B cell (primary cell): Measurements from ENCODE around the gene PHACTR4. TPM values are rescaled to one million over a fixed set of nuclear protein-coding genes. Genes with fewer than 3 reads are reported as not detected.

Experiments
- ATAC-seq: fragments of 200-7000 bp; cut with Tn5 transposase; one replicate; pipeline ENCODE4 v1.10.0; 2021; ENCODE audit warnings: low read depth, mild to moderate bottlenecking, moderate number of reproducible peaks, moderate library complexity
- CTCF ChIA-PET: fragments of 350-600 bp; sonication (Branson Sonifier 250); formaldehyde crosslinking; loops from one replicate; lab custom pipeline; 2021; ENCODE audit warnings: antibody characterized with exemption, inconsistent platforms; lab: Charles Lee
- POLR2A ChIA-PET: fragments of 350-600 bp; sonication (Branson Sonifier 250); formaldehyde crosslinking; loops from one replicate; lab custom pipeline; 2021; ENCODE audit warnings: antibody characterized with exemption; lab: Charles Lee
- DNase-seq: peaks from one replicate; pipeline ENCODE4 v3.0.0; 2013
- H2AFZ ChIP-seq: 2 replicates; pipeline ENCODE4 v1.6.1; 2012; ENCODE audit warnings: mild to moderate bottlenecking, low read depth, low read length; ENCODE audit not compliant: insufficient read depth, poor library complexity, severe bottlenecking
- H3K27ac ChIP-seq, 2 donors: 1 replicate in 1 of 2; 2 replicates in 1 of 2; pipeline ENCODE4 v1.5.1; 2012 to 2013; ENCODE audit warnings: low read length in 2 of 2, mild to moderate bottlenecking in 2 of 2, moderate library complexity in 1 of 2
- H3K27me3 ChIP-seq, 4 experiments: fragments of 200-600 bp in 1 of 4; sonication (generic) in 1 of 4; replicated peaks in 1 of 4; 1 replicate in 2 of 4; 2 replicates in 2 of 4; pipeline versions ENCODE4 v1.6.1 to v1.7.0; 2013 to 2016; ENCODE audit warnings: low read length in 3 of 4, mild to moderate bottlenecking in 2 of 4, mixed read lengths in 1 of 4, moderate library complexity in 1 of 4; ENCODE audit not compliant: insufficient read depth in 4 of 4, control insufficient read depth in 3 of 4; ENCODE audit errors: control extremely low read depth in 1 of 4
- H3K36me3 ChIP-seq, 2 experiments: replicated peaks in 1 of 2; 1 replicate in 1 of 2; 2 replicates in 1 of 2; pipeline versions ENCODE4 v1.6.1 to v1.7.1; 2013; ENCODE audit warnings: low read length in 1 of 2; ENCODE audit not compliant: insufficient read depth in 2 of 2, control insufficient read depth in 1 of 2; ENCODE audit errors: control extremely low read depth in 1 of 2, extremely low read depth in 1 of 2
- H3K4me1 ChIP-seq, 2 donors: fragments of 200-600 bp in 1 of 2; sonication (generic) in 1 of 2; 1 replicate in 1 of 2; 2 replicates in 1 of 2; pipeline versions ENCODE4 v1.5.1 to v1.6.1; 2013 to 2017; ENCODE audit warnings: low read length in 2 of 2; ENCODE audit not compliant: control insufficient read depth in 2 of 2, insufficient read depth in 2 of 2
- H3K4me2 ChIP-seq: replicated peaks from 2 replicates; pipeline ENCODE3; 2012; ENCODE audit warnings: mild to moderate bottlenecking, low read depth, low read length; ENCODE audit not compliant: poor library complexity, severe bottlenecking
- H3K4me3 ChIP-seq, 5 experiments: fragments of 200-600 bp in 1 of 5; sonication (generic) in 1 of 5; 1 replicate in 3 of 5; 2 replicates in 2 of 5; pipeline versions ENCODE4 v1.5.1 to v1.7.0; 2011 to 2016; ENCODE audit warnings: low read length in 4 of 5, mild to moderate bottlenecking in 4 of 5, low read depth in 2 of 5, control low read depth in 1 of 5, moderate library complexity in 1 of 5; ENCODE audit not compliant: insufficient read depth in 1 of 5; ENCODE audit errors: control extremely low read depth in 1 of 5, extremely low read depth in 1 of 5
- H3K79me2 ChIP-seq: fragments of 200-600 bp; sonication (generic); one replicate; pipeline ENCODE4 v1.6.0; 2016; ENCODE audit warnings: low read length; ENCODE audit not compliant: control insufficient read depth, insufficient read depth
- H3K9ac ChIP-seq: fragments of 200-600 bp; sonication (generic); 2 replicates; pipeline ENCODE4 v1.6.1; 2017; ENCODE audit warnings: mild to moderate bottlenecking, low read length, moderate library complexity
- H3K9me3 ChIP-seq, 3 donors: one replicate each; pipeline versions ENCODE4 v1.6.1 to v1.7.1; 2013; ENCODE audit warnings: low read length in 2 of 3; ENCODE audit not compliant: control insufficient read depth in 2 of 3, insufficient read depth in 1 of 3; ENCODE audit errors: control extremely low read depth in 1 of 3
- H4K20me1 ChIP-seq: 2 replicates; pipeline ENCODE4 v1.6.0; 2012; ENCODE audit warnings: mild to moderate bottlenecking, low read length; ENCODE audit not compliant: insufficient read depth, control insufficient read depth, poor library complexity, severe bottlenecking
- H3K27ac Mint-ChIP-seq: one replicate; pipeline ENCODE4 v1.8.0; 2021; ENCODE audit warnings: mixed read lengths
- H3K27me3 Mint-ChIP-seq: one replicate; pipeline ENCODE4 v1.8.0; 2021; ENCODE audit warnings: mixed read lengths
- H3K4me1 Mint-ChIP-seq: one replicate; pipeline ENCODE4 v1.8.0; 2021; ENCODE audit warnings: mixed read lengths
- H3K4me3 Mint-ChIP-seq: one replicate; pipeline ENCODE4 v1.8.0; 2021; ENCODE audit warnings: mixed read lengths
- H3K9me3 Mint-ChIP-seq: one replicate; pipeline ENCODE4 v1.8.0; 2022; ENCODE audit warnings: mixed read lengths; ENCODE audit not compliant: insufficient read depth
- EZH2 ChIP-seq: IDR thresholded peaks from 2 replicates; pipeline ENCODE4 v1.6.1; 2012; ENCODE audit warnings: borderline replicate concordance, low read depth, mild to moderate bottlenecking, moderate library complexity, low read length; ENCODE audit not compliant: insufficient read depth, poor library complexity, severe bottlenecking
- WGBS: methylation state at CpG from one replicate; pipeline ENCODE4 v1.1.5; 2013; ENCODE audit warnings: missing lambda C conversion rate; ENCODE audit not compliant: insufficient coverage; 5-methylcytosine and 5-hydroxymethylcytosine counted together
- intact Hi-C: fragments of 100-400 bp; cut with micrococcal nuclease; formaldehyde crosslinking; loops from one replicate; pipeline ENCODE4 v1.10.0; 2022
- polyA plus RNA-seq: library from polyadenylated mRNA; depleted of rRNA; stranded (reverse); fragments of >200 nt; gene quantifications from 2 replicates; pipeline ENCODE4 v1.2.3, GENCODE V29; 2012
- total RNA-seq, 2 donors: library from RNA; stranded (reverse); fragments of 120-200 nt in 1 of 2; gene quantifications; 1 replicate in 1 of 2; 2 replicates in 1 of 2; pipeline versions ENCODE4 v1.2.3 to v1.2.4, GENCODE V29; 2013 to 2022
- TF ChIP-seq, protein P1 (sequence below): fragments of 200-600 bp; IDR thresholded peaks from one replicate; pipeline ENCODE4 v1.8.0; 2022; ENCODE audit warnings: antibody characterized with exemption, mild to moderate bottlenecking

The PHACTR4 gene
- total and polyA plus RNA-seq, 2 donors (not counting 1 experiment from before 2014, with no cell fraction given), result 9.8 to 41.6 TPM

DNA sequence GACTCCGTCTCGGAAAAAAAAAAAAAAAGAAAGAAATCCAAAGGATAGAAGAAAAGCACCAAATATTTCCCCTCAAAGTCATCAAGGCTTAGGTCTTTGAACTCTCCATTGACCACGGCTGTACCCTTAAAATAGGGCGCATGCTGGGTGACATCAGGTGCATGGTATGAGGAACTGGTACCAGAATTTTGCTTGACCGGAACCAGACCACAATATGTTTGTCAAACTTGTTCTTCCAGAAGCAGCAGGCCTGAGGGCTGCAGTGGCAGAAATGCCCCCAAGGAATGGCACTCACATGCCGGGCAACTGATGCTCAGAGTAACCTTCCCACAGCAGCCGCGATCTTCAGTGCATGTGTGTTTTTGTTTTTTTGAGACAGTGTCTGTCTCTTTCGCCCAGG, 157.3 kb downstream of the PHACTR4 start:
- Mint-ChIP-seq H3K27me3 (no peaks in the 10 kb centered on the region), H3K27ac (no peak overlapping the region), H3K9me3 (no peaks in the 10 kb centered on the region), H3K4me1 (peaks cover 4% of the 10 kb centered on the region), H3K4me3 (no peak overlapping the region)
- WGBS, result 89% methylated on average over 1 of the region's 9 CpGs
- Histone ChIP-seq H3K4me3 (no peak overlapping the region), H3K27ac (no peak overlapping the region), H3K27me3 (no peaks in the 10 kb centered on the region), H3K4me1 (no peaks in the 10 kb centered on the region), H3K4me2 (no peak overlapping the region), H2AFZ (no peak overlapping the region), H3K79me2 (peaks cover 27% of the 10 kb centered on the region), H3K36me3 (peaks cover 0 to 9% of the 10 kb centered on the region in 2 experiments), H3K9me3 (no peaks in the 10 kb centered on the region), H4K20me1 (no peaks in the 10 kb centered on the region), H3K9ac (no peak overlapping the region)
- ATAC-seq (no peak), DNase-seq (no peak)
- CTCF ChIA-PET, result no interaction called here
- intact Hi-C loops, result no loop called here
- no peak for TF ChIP-seq EZH2
- TF ChIP-seq, protein P1, sequence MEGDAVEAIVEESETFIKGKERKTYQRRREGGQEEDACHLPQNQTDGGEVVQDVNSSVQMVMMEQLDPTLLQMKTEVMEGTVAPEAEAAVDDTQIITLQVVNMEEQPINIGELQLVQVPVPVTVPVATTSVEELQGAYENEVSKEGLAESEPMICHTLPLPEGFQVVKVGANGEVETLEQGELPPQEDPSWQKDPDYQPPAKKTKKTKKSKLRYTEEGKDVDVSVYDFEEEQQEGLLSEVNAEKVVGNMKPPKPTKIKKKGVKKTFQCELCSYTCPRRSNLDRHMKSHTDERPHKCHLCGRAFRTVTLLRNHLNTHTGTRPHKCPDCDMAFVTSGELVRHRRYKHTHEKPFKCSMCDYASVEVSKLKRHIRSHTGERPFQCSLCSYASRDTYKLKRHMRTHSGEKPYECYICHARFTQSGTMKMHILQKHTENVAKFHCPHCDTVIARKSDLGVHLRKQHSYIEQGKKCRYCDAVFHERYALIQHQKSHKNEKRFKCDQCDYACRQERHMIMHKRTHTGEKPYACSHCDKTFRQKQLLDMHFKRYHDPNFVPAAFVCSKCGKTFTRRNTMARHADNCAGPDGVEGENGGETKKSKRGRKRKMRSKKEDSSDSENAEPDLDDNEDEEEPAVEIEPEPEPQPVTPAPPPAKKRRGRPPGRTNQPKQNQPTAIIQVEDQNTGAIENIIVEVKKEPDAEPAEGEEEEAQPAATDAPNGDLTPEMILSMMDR, result no peak
- POLR2A ChIA-PET, result no interaction called here

DNA sequence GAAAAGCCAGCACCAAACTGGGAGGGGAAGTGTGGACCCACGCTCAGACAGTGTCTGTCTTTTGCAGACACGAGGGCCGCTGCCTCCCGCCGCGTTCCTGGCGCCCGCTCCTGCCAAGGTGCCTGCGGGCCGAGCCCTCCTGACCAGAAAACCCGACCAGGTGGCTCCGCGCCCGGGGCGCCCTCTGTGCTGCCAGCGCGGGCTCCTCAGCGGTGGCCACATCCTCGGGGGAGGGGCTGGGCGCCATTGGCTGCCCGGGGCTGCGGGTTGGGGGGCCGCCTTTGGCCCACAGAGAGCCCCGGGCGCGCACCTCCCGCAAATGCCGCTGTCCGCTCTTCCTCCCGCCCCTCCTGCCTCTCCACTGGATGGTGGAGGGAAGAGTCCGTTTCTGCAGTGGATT, 160.9 kb downstream of the PHACTR4 start:
- H3K4me2 ChIP-seq, result no peak overlapping the region
- no peaks in the 10 kb centered on the region for H3K4me1 Mint-ChIP-seq
- H3K9me3 Mint-ChIP-seq, result no peaks in the 10 kb centered on the region
- H3K27ac Mint-ChIP-seq, result no peak overlapping the region
- DNase-seq, result no peak
- H3K27me3 ChIP-seq, result no peaks in the 10 kb centered on the region
- H3K4me3 Mint-ChIP-seq, result no peak overlapping the region
- WGBS, result 96% methylated on average over 20 of the region's 31 CpGs
- H3K27me3 Mint-ChIP-seq, result no peaks in the 10 kb centered on the region
- ChIA-PET CTCF (no interaction called here), POLR2A (no interaction called here)
- TF ChIP-seq EZH2, result no peak
- TF ChIP-seq, protein P1, result no peak
- peaks cover 6 to 22% of the 10 kb centered on the region in 2 experiments for H3K36me3 ChIP-seq
- no peak overlapping the region for H2AFZ ChIP-seq
- H3K4me3 ChIP-seq, result no peak overlapping the region
- H4K20me1 ChIP-seq, result no peaks in the 10 kb centered on the region
- H3K9me3 ChIP-seq, result no peaks in the 10 kb centered on the region
- intact Hi-C loops, result no loop called here
- H3K27ac ChIP-seq, result no peak overlapping the region
- H3K79me2 ChIP-seq, result peaks cover 5% of the 10 kb centered on the region
- no peak for ATAC-seq
- no peaks in the 10 kb centered on the region for H3K4me1 ChIP-seq
- no peak overlapping the region for H3K9ac ChIP-seq
